Inferior parietal cortex (tissue), 1 donor: Measurements from ENCODE around the gene YEATS4.
A peak's percentile ranks its signal among the peaks of the same experiment; 100 is the strongest.

Experiments used
- DNase-seq: peaks from one replicate; pipeline ENCODE4 v3.0.0-alpha.2; 2016; ENCODE audit errors: extremely low spot score

YEATS4 gene

GRCh38 chr12:69342421-69342820 lies 17.1 kb upstream of the YEATS4 start:
- DNase-seq, result no peak

- DNase-seq, result no peak
Measured at GRCh38 chr12:69343357-69343756, 16.2 kb upstream of the YEATS4 start.

GRCh38 chr12:69343885-69344612 lies 15.5 kb upstream of the YEATS4 start:
- DNase-seq, result no peak

- DNase-seq, result no peak
Measured at GRCh38 chr12:69345077-69345476, 14.5 kb upstream of the YEATS4 start.

GRCh38 chr12:69345742-69346141 lies 13.8 kb upstream of the YEATS4 start:
- no peak for DNase-seq

GRCh38 chr12:69348162-69348938 lies 11.2 kb upstream of the YEATS4 start, which contains the start of gene LYZ:
Gene LYZ (plus strand): TSS chr12:69348381. CDS start chr12:69348409, 28 bp downstream.
- DNase-seq, result no peak

GRCh38 chr12:69350002-69350626 lies 9.4 kb upstream of the YEATS4 start:
- no peak for DNase-seq

- DNase-seq, result no peak
Measured at GRCh38 chr12:69350777-69351176, 8.8 kb upstream of the YEATS4 start.

- no peak for DNase-seq
Measured at GRCh38 chr12:69351462-69352236, 7.9 kb upstream of the YEATS4 start.

GRCh38 chr12:69352904-69353303 lies 6.6 kb upstream of the YEATS4 start:
- no peak for DNase-seq

- DNase-seq, result no peak
Measured at GRCh38 chr12:69354172-69354555, 5.4 kb upstream of the YEATS4 start.

- no peak for DNase-seq
Measured at GRCh38 chr12:69354556-69355187, 4.9 kb upstream of the YEATS4 start.

- no peak for DNase-seq
Measured at GRCh38 chr12:69355363-69356028, 4.0 kb upstream of the YEATS4 start.

- DNase-seq, result no peak
Measured at GRCh38 chr12:69360348-69360672, 767 bp downstream of the YEATS4 start.

GRCh38 chr12:69366796-69367195 lies 7.3 kb downstream of the YEATS4 start:
- DNase-seq, result no peak

- DNase-seq, result no peak
Measured at GRCh38 chr12:69368171-69368570, 8.6 kb downstream of the YEATS4 start.

- DNase-seq, result no peak
Measured at GRCh38 chr12:69383074-69383473, 23.5 kb downstream of the YEATS4 start.

- DNase-seq, result no peak
Measured at GRCh38 chr12:69385038-69385437, 25.5 kb downstream of the YEATS4 start.

- no peak for DNase-seq
Measured at GRCh38 chr12:69386921-69387320, 27.4 kb downstream of the YEATS4 start.

- peak; percentile 61 for DNase-seq
Measured at GRCh38 chr12:69388371-69388770, 28.8 kb downstream of the YEATS4 start.

- no peak for DNase-seq
Measured at GRCh38 chr12:69389831-69390230, 30.3 kb downstream of the YEATS4 start.
